ENCODE measurements around the gene SMKR1.

DNA sequence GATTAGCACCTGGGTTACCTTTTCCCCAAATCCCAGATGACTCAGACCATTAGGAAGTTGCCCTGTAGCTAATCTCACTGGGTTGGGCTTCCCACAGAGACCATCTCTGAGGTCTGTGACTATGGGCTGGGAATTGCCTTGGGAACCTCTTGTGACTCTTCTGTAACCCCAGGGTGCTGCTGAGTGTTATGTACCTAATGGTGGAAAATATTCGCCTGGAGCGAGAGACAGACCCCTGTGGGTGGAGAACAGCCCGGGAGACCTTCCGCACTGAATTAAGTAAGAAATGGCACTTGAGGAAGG is 48.1 kb upstream of the SMKR1 start:
- TF ChIP-seq, protein P1, sequence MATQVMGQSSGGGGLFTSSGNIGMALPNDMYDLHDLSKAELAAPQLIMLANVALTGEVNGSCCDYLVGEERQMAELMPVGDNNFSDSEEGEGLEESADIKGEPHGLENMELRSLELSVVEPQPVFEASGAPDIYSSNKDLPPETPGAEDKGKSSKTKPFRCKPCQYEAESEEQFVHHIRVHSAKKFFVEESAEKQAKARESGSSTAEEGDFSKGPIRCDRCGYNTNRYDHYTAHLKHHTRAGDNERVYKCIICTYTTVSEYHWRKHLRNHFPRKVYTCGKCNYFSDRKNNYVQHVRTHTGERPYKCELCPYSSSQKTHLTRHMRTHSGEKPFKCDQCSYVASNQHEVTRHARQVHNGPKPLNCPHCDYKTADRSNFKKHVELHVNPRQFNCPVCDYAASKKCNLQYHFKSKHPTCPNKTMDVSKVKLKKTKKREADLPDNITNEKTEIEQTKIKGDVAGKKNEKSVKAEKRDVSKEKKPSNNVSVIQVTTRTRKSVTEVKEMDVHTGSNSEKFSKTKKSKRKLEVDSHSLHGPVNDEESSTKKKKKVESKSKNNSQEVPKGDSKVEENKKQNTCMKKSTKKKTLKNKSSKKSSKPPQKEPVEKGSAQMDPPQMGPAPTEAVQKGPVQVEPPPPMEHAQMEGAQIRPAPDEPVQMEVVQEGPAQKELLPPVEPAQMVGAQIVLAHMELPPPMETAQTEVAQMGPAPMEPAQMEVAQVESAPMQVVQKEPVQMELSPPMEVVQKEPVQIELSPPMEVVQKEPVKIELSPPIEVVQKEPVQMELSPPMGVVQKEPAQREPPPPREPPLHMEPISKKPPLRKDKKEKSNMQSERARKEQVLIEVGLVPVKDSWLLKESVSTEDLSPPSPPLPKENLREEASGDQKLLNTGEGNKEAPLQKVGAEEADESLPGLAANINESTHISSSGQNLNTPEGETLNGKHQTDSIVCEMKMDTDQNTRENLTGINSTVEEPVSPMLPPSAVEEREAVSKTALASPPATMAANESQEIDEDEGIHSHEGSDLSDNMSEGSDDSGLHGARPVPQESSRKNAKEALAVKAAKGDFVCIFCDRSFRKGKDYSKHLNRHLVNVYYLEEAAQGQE (IDR thresholded peaks at IDR 0.05; ENCODE audit: insufficient read depth in 1 of 2, low read depth in 2 of 2, low read length in 1 of 2): no peak
- TF ChIP-seq, protein P2, sequence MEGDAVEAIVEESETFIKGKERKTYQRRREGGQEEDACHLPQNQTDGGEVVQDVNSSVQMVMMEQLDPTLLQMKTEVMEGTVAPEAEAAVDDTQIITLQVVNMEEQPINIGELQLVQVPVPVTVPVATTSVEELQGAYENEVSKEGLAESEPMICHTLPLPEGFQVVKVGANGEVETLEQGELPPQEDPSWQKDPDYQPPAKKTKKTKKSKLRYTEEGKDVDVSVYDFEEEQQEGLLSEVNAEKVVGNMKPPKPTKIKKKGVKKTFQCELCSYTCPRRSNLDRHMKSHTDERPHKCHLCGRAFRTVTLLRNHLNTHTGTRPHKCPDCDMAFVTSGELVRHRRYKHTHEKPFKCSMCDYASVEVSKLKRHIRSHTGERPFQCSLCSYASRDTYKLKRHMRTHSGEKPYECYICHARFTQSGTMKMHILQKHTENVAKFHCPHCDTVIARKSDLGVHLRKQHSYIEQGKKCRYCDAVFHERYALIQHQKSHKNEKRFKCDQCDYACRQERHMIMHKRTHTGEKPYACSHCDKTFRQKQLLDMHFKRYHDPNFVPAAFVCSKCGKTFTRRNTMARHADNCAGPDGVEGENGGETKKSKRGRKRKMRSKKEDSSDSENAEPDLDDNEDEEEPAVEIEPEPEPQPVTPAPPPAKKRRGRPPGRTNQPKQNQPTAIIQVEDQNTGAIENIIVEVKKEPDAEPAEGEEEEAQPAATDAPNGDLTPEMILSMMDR (IDR thresholded peaks at IDR 0.05): no peak
- TF ChIP-seq POLR2AphosphoS5 (IDR thresholded peaks at IDR 0.05; ENCODE audit: low read depth, low read length) (no peak), SIN3A (IDR thresholded peaks at IDR 0.05; ENCODE audit: borderline replicate concordance, insufficient read depth, low read depth, low read length) (no peak), TCF7L2 (IDR thresholded peaks at IDR 0.05; ENCODE audit: low read depth, low read length) (no peak)

Measured in Panc1 (cell line).